CMK (cell line): ENCODE results near the gene C19orf33.
A peak's percentile ranks its signal among the peaks of the same experiment; 100 is the strongest.
"Not testable (repeated sequence)": the region's sequence is repeated elsewhere in the genome, so short reads cannot be mapped to it uniquely, and the experiment has no call there.

ENCODE experiments used
- DNase-seq: peaks from one replicate; pipeline ENCODE4 v3.0.0-alpha.2; 2010; ENCODE audit warnings: low read depth

The C19orf33 gene

DNA sequence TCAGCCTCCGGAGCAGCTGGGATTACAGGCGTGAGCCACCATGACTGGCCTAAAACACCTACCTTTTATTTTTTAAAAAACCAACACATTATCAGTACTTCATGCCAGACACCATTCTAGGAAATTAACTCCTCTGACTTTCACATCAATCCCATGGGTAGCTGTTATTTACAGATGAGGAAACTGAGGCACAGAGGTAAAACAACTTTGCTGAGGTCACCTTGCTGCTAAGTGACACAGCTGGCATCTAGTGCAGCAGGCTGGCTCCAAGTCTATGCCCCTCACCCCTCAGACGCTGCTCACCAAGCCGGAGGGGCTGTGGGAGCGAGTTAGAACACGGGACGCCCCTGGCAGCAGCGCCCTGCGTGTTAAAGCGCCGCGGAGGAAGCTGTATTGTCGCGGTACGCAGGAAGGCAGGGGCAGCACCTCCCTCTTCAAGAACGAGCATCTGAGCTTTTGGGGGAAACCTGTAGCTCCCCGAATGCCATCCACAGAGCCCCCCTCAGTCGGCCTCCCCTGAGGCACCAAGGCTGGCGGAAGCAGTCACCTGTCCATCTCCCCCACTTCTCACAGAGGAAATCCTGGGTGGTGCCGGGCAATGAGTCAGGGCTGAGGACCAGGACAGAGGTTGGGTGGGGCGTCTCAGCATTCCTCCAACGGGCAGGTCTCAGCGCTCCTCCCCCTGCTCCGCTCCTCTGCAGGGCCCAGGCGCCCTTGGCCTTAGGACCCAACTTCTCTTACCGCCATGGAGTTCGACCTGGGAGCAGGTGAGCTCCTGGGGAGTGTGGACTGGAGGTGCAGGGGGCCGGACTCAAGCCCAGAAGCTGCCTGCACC is at the start of gene C19orf33:
TSS of gene C19orf33 (plus strand) at position 735 of the 835 bp plus-strand sequence. CDS start at position 746, 11 bp downstream.
- DNase-seq = no peak

DNA sequence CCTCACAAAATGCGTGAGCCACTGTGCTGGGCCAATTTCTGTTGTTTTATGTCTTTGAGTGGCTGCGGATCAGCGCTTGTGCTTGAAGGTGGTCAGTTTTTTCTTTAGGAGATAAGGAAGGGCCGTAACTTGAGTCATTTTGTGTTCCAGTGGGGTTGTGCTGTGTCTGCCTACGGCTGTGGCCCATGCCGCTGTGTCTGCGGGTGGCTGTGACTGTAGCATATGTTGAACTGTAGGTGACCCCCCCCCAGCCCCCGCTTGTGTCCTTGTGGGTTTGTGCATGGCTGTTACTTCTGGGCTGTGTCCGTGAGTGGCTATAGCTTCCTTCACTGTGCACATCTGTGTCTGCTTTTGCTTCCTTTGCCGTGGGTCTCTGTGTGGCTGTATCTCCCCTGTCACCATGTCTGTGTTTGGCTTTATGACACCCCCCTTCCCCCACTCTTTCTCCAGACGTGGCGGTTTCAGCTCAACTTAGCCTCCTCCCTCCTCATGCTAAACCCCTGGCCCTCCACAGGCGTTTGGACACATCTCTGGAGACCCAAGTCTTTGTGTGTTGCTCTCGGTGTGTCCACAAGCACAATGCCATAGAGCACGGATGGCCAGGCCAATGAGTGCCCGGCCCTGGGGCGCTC is 48.6 kb upstream of the C19orf33 start:
- no peak for DNase-seq

DNA sequence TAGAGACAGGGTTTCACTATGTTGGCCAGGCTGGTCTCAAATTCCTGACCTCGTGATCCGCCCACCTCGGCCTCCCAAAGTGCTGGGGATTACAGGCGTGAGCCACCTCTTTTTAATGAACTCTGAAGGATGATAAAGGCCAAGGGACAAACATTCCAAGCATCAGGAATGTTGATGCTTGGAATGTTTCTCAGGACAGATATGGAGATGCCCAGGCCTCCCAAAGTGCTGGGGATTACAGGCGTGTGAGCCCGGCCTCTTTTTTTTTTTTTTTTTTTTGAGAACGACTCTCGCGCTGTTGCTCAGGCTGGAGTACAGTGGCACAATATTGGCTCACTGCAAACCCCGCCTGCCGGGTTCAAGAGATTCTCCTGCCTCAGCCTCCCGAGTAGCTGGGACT is 42.1 kb upstream of the C19orf33 start:
- not testable (repeated sequence) for DNase-seq

DNA sequence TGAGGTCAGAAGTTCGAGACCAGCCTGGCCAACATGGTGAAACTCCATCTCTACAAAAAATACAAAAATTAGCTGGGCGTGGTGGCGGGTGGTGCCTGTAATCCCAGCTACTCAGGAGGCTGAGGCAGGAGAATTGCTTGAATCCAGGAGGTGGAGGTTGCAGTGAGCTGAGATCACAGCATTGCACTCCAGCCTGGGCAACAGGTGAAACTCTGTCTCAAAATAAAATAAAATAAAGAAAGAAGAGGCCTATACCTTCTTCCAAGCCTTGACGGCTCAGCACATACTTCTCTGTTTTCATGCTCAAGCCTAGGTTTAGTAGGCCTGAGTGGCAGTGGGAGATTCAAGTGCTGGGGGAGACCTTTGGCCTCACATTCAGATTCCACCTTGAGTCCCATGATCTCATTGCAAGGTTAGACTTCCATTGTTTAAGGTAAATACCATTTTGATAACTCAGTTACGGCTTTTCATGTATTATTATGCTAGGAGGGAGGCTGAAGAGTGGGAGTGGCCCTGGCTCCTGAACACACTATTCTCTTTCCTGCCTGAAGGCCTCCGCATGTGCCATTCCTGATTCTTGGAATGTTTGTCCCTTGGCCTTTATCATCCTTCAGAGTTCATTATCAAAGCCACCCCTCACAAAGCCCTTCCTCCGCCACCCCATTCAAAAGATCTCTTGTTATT is 41.3 kb upstream of the C19orf33 start:
- no peak for DNase-seq

DNA sequence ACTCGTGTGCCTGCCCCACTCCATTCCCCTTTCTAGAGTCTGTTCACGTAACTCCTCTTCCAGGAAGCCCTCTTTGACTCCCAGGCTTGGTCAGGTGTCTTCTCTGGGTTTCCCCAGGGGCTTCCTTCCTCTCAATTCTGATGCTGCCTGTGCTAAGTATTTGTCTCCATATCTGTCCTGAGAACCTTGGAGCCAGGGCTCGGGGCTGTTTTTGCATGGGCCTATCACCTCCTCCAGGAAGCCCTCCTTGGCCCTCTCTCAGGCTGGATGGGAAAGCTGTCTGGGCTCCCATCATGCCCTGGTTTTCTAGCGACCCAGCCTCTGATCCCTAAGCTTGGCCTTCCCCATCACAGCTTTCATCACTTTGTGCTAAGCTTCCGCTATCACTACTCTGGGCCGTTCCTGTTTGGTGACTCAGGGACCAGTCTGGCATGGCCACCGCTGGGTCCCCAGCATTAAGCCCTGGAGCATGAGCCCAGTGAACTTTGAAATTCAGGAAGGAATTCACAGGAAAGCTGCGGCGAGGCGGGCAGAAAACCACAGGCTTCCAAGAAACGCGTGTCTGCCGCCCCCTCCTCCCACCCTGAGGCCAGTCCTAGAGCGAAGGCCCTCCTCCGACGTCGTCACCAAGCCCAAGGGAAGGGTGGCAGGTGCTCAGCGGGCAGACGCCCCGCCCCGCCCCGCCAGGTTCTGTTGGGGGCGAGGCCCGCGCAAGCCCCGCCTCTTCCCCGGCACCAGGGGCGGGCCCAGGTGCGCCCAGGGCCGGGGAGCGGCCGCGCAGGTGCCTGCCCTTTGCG is 40.2 kb upstream of the C19orf33 start:
- DNase-seq = peak; percentile 69

DNA sequence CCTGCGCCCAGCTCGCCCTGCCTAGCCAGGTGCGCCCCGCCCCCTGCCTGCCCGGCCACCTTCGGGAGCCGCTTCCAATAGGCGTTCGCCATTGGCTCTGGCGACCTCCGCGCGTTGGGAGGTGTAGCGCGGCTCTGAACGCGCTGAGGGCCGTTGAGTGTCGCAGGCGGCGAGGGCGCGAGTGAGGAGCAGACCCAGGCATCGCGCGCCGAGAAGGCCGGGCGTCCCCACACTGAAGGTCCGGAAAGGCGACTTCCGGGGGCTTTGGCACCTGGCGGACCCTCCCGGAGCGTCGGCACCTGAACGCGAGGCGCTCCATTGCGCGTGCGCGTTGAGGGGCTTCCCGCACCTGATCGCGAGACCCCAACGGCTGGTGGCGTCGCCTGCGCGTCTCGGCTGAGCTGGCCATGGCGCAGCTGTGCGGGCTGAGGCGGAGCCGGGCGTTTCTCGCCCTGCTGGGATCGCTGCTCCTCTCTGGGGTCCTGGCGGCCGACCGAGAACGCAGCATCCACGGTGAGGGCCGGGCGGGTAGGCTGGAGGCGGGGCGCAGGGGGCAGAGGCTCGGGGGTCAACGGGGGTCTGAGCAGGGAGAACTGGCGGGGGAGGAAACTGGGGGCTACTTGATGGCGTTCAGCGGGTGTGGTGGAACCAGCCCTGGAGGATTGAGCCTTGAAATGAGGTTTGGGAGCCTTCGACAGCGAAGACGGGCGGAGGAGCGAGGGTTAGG is 39.4 kb upstream of the C19orf33 start, which contains the start of gene SPINT2:
TSS of gene SPINT2 (plus strand) at position 88 of the 727 bp plus-strand sequence. CDS start at position 408, 320 bp downstream.
- DNase-seq = peak; percentile 66

DNA sequence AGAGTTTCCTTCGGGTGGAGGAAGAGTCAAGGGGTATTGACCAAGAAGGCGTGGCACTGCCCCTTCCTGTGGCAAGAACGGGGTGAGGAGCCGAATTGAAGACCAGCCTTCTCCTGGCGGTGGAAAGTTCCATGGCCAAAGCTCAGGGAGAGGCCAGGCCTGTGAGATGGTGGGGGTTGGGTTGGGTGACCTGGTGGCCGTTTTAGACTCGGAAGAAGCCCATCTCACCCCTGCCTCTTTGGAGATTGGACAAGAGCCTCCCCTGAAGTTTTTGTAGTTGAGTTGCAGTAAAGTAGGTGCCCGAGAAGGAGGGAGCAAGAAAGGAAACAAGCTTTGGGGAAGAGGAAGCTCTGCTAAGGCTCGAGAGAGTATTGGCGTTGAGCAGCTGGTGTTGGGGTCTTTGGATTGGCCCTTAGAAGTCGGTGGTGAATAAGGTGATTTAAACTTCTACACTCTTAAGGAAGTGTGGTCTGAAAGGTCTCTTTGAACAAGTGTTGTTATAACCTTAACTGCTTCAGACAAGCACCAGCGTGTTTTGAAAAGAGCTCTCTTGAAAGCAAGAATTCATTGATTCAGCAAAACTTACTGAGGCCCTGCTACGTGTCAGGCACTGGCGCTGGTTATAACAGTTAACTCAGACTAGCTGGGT is 38.7 kb upstream of the C19orf33 start:
- DNase-seq = no peak

DNA sequence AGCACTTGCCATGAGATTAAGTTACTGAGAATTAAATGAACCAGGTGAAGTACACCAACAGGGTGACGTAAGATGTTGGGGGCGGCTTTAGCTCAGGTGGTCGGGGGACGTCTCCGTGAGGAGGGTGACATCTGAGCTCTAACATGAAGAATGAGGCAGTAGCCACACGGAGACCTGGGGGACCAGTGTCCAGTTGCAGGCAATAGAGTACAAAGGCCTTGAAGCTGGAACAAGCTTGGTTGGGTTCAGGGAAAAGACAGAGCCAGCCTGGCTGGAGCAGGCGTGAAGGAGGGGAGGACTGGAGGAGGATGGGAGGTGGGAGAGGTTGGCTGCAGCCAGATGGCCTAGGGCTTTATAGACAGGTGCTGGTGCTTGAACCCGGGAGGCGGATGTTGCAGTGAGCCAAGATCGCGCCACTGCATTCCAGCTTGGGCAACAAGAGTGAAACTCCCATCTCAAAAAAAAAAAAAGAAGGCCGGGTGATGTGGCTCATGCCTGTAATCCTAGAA is 38.1 kb upstream of the C19orf33 start:
- no peak for DNase-seq

DNA sequence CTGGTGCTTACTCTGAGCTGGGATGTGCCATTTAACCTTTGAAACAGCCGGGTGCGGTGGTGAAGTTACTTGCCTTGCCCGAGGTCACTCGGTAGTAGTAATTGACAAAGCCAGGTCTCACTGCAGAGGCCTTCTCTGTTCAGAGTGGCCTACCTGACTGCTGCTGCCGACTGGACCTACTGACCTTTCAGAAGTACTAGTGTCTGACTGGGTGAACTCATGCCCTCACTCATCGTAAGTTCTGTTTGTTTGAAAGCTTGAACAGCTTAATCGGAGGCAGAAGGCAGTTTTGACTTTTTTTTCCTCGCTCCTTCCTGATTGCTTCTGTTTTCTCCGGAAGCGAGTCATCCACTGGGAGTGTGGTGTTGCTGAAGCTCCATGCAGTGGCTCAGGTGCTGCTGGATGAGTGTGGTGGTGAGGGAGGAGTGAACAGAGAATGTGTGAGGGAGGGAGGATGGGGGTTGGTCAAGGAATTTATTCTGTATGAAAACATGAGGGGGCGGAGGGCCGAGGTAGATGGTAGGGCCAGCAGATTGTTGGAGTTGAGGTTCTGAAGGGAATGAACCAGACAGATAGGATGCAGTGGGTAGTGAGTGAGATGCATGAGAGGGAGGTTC is 37.0 kb upstream of the C19orf33 start:
- DNase-seq = no peak

DNA sequence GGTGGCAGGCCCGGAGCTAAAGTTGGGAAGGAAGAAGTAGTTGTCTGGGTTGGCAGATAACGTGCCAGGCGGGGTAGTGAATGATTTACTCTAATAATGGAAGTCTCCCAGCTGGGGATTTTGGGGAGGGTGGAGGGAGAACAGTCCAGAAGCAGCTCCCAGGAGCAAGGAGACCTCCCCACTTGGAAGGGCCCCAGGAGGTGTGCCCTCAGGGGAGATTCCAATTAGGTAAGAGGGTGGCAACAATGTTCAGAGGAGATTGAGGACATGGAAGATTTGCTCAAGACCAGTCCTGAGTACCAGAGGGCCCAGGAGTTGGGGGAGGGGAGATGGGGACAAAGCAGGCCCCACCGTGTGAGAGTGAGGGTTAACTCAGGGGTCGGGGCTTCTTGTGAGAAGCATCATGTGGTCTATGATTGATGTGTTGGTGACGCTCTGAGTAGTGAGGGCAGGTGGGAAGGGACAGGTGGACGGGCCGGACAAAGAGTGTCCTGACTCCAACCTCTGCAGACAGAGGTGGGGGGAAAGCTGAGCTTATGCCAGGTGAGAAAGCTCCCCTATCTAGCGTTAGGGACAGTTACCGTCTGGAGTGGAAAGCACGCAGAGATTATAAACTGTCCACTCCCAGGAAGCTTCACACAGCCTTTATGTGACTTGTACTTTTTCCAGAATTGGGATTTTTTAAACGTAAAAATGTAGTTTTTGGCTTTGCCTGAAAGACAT is 36.1 kb upstream of the C19orf33 start:
- no peak for DNase-seq

DNA sequence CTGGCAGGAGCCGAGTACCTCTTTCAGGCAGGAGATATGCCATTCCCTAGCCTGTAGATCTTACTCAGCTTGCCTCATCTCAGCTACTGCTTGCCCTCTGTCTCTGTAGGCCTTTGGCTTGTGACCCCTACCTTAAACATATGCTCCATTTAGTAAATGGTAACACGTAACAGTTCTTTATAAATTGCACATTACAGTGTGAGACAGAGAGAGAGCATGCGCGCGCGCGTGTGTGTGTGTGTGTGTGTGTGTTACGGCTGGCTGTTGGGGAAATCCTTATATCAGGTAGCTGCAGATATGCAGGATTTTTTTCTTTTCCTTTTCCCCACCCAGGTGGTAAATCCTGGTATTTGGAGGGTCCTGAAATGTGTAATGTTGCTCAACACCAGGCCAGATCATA is 35.5 kb upstream of the C19orf33 start:
- no peak for DNase-seq

DNA sequence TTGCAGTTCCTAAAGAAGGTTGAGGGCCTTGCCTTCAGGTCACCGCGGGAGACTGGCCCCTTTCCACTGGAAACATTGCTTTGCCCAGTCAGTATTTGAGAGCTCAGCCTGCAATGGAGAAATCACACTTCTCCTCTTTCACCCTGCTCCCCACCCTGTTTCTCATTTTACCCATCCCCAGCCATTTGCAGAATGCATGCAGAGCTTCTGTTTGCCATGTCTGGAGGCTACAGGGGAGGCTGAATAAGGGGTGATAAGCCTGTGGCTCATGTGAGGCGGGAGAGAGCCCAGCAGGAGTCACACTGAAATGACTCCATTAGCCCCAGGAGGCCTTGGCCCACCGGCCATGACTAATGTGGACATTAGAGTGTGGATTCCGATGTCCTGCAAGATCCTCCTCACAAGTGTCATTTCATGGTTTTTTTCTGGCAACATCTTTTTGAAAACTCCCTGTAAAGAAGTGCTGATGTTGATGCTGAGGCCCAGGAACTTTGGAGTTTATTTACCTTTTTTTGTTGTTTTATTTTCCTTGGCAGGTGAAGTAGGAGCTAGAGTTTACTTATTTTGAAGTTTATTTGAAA is 33.4 kb upstream of the C19orf33 start:
- DNase-seq = no peak

DNA sequence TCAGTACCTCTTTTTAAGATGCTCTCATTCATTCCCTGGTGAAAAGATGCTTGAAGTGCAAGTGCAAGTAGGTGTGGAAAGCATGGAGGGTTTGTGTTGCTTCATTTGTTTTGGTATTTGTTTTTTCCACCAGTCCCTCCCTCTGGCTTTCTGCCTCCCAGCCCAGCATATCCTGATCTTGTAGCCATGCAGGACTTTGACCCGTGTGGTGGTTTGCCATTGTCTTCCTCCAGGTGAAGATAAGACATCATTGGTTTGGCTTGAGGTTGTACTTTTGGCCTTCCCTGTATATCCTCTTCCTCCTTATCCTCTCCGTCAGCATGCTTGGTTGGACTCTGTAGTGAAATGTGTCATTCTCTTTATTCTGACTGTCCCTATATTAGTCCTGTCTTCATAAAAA is 30.6 kb upstream of the C19orf33 start:
- no peak for DNase-seq

DNA sequence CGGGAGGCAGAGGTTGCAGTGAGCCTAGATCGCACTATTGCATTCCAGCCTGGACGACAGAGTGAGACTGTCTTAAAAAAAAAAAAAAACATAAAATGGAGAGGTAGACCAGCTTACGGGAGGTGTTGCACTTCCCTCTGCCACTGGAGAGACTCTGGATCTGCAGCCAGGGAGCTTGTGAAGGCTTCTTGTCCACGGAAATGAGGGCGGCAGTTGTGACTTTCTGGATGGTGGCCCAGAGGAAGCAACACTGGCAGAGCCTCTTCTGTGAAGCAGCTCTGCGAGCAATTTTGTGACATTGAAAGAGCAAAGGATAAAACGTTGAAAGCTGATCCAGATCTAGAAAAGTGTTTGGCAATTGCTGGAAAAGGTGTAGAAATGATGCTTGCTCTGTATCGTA is 29.3 kb upstream of the C19orf33 start:
- no peak for DNase-seq

DNA sequence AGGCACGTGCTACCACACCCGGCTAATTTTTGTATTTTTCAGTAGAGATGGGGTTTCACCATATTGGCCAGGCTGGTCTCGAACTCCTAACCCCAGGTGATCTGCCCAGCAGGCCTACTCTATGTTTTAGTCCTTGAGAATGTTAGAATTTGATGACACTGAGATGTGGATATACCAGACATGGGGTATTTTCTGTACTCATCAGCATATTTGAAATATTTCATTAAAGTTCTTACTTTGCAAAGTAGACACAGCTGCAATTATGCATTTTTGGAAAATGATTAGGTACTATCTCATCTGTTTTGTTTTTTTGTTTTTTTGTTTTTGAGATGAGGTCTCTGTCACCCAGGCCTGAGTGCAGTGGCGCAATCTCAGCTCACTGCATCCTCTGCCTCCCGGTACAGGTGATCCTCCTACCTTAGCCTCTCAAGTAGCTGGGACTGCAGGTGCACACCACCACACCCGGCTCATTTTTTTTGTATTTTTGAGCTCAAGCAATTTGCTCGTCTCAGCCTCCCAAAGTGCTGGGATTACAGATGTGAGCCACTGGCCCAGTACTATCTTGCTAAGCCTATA is 27.0 kb upstream of the C19orf33 start:
- DNase-seq = no peak

DNA sequence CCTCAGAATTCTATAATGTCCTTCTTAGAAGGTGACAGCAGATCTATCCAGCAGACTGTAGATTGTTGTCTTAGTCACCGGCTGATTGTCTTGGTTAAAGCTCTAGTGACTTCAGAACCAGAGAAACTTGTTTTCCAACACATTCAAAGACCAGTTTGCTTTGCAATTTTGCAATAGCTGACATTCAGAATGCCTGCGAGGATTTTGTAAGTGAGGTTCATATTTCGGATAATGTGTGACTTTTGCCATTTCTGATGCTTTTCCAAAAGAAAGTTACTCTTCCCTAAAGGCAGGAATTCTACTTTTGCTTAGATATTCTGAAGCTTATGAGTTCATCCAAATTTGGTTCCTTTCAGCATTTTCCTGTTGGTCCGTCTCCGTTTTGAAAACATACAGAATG is 26.5 kb upstream of the C19orf33 start:
- DNase-seq = no peak

DNA sequence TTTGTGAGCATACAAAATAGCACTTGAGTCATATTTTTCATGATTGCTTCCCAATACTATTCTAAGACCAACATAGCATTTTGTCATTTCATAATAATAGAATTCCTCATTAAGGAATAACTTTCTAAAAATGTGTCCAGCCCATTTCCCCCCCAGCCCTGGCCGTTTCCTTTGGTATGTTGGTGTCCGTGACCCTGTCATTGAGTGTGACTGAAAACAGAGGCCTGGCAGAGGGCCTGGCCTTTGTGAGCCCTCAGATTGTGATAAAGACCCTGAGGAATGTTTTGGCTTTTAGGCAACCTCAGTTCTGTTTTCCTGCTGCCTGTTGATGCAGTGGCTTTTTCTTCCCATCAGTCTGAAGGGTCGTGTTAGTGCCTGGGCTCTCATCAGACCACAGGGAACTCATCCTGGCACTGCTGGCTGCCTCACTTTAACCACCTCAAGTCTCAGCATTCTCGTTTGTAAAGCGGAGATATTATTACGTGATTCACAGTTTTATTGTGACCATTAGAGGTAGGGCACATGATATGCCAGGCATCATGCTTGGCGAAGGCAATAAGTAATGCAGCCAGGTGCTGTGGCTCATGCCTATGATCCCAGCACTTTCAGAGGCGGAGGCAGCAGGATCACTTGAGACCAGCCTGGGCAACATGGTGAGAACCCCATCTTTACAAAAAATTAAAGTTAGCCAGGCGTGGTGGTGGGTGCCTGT is 25.9 kb upstream of the C19orf33 start:
- no peak for DNase-seq

DNA sequence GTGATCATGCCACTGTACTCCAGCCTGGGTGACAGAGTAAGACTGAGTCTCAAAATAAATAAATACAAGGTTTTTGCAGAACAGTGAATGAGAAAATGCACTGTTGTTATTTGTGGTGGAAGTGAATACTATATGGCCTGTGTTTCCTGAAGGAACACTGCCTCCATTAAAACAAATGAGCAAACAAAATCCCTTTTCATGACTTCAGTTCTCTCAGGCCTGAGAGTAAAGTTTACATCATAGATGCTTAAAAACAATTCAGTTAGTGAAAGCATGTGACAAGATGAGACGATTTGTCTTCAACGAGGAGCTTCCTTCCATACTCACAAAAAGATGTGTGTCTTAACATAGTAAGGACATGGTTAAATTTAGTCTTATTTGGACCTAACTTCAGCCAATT is 25.3 kb upstream of the C19orf33 start:
- DNase-seq = no peak
